ENCODE measurements around the gene PIK3R4.

The PIK3R4 gene

DNA sequence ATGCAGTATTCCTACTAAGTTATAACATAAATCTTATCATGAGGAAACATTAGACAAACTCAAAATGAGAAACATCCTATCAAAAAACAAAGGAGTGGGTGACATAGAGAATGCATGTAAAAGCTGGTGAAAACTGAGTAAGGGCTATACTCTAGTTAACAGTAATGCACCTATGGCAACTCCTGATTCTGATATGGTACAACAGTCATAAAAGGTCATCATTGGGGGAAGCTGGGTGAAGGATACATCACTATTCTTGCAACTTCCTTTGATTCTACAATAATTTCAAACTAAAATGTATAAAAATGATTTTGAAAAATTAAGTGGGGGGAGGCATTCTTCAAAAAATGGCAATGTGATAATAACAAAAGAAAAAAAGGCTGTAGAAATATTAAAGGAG lies 6.8 kb downstream of the PIK3R4 start:
- no peak for DNase-seq

DNA sequence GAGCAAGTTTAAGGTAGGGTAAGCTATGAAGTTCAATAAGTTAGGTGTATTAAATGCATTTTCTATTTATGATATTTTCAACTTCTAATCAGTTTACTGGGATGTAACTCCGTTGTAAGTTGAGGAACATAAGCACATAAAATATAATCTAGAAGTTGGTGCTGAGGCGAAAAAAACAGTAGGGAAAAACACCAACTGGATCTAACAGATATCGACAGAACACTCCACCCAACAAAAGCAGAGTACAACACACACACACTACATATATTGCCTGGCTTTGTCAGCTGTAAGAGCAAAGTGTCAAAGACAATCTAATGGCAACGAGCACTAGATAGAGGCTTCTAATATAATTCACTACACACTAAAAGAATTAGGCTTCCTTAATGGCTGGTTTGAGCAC lies 8.4 kb downstream of the PIK3R4 start:
- DNase-seq = no peak

DNA sequence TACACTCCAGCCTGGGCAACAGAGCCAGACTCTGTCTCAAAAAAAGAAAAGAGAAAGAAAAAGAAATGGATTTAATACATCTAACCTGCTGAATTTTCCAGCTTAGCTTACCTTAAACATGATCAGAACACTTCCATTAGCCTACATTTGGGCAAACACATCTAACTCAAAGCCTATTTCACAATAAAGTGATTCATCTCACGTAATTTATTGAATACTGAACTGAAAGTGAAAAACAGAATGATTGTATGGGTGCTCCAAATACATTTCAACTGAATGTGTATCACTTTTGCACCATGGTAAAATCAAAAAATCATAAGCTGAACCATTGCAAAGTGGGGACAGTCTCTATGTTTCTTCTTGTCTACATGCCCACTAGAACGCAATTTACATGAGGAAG lies 9.0 kb downstream of the PIK3R4 start:
- no peak for DNase-seq

DNA sequence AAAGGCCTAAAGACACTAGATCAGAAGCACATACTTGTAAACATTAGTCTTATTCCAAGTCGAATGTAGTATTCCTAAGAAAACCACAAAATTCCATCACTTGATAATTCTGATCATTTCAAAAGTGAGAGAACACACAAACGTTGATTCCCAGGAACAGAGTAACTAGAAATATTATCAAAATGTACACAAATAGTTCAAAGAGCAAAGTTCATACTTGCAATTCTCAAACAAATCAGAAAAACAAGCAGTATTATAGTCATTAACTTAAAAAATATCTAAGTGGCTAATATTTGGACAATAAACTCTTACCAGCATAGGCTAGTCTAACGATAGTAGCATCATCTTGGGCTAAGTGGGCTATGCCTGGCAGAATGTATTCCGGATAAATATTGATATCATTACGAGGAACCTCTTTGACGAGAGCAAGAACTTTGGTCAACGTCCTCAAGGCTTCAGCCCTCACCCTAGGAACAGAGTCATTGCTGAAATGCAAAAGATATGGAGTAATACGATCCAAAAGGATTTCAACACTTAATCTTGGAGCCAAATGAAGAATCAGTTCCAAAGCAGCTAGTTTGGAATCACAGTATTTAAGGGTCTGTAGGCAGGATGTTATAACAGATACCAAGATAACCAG lies 13.3 kb downstream of the PIK3R4 start:
- no peak for DNase-seq

DNA sequence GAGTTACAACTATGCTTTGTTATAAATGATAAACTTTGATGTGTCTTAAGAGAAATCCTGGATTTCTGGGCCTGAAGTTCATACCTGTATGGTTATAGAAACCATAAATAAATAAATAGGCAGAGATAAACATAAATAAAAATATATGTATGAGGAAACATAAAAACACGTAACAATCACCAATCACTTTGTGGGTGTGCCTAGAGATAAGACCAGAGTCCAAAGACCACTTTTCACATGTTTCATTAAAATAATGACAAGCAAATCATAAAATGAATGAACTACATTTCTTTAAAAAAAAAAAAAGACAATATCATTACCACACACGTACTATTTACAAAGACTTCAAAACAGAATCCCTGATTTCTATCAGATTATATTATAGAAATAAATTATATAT lies 14.1 kb downstream of the PIK3R4 start:
- no peak for DNase-seq

DNA sequence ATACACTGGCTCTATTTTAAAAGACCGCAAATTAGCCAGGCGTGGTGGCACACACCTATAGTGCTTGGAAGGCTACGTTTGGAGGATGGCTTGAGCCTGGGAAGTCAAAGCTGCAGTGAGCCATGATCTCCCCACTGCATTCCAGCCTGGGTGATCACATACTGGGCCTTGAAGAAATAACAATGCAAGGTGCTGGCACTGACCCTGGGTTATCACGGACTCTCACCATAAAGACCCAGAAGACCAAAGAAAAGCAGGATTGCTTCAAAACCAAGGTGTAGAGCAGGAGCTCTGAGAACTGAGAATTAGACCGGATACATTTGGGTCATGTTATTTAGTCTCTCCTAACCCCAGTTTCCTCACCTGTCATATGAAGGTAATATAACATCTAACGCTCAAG lies 14.8 kb downstream of the PIK3R4 start:
- DNase-seq = no peak

DNA sequence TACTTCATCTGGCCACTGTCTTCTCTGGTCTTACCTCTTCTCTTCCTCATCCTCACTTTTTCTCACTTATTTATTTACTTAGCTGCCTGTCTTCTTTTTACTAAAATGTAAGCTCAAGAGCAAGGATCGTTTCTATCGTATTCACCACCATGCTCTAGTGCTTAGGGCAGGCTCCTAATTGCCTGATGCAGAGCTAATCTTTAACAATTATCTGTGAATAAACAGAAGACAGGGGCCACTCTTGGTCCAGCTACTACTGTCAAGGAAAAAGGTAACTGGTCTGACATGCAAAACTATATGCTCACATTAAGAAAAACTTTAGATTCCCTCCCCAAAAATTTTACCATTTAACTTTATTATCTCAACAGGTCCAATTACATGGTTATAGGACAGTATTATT lies 17.5 kb downstream of the PIK3R4 start:
- DNase-seq = no peak

DNA sequence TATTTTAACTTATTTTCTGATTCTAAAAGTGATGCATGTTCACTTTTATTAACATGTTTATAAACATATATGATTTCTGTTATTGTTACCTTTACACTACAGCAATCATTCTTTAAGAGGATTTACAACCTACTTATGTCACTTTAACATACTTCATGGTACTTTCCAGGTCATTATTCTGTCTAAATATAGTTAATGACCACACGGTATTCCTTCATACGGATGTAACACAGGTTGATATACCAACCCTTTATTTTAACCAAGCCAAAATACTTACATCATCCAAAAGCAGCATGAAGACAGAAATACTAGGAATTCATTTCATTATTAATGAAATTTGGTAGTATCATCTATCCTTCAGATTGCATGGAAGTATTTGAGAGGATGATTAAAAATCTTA lies 18.6 kb downstream of the PIK3R4 start:
- DNase-seq = no peak

DNA sequence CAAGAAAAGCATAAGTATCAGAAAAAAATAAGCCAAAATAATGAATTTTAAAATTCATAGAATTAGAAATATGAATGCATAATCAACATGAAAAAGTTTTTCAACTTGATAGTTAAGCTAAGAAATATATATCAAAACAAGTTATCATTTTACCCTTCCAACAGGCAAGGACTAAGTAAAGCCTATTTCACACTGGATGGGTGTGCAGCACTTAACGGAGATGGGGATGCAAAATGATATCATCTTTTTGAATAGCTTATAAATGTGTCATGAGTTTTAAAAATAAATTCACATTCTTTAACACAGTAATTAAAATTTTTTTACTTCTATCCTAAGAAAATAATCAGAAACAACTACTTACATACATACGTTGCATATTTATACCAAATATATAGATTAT lies 20.9 kb downstream of the PIK3R4 start:
- no peak for DNase-seq

DNA sequence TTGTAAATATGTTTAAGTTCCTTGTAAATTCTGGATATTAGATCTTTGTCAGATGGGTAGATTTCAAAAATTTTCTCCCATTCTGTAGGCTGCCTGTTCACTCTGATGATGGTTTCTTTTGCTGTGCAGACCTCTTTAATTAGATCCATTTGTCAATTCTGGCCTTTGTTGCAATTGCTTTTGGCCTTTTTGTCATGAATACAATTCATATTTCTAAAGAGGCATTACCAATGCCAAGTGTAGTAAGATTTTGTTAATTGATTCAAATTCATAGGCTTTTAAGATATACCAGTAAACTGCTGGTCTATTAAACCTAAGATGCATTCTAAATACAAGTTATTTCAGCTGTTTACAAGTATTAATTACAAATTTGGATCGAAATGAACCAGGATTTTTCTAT lies 31.0 kb downstream of the PIK3R4 start:
- DNase-seq = no peak

DNA sequence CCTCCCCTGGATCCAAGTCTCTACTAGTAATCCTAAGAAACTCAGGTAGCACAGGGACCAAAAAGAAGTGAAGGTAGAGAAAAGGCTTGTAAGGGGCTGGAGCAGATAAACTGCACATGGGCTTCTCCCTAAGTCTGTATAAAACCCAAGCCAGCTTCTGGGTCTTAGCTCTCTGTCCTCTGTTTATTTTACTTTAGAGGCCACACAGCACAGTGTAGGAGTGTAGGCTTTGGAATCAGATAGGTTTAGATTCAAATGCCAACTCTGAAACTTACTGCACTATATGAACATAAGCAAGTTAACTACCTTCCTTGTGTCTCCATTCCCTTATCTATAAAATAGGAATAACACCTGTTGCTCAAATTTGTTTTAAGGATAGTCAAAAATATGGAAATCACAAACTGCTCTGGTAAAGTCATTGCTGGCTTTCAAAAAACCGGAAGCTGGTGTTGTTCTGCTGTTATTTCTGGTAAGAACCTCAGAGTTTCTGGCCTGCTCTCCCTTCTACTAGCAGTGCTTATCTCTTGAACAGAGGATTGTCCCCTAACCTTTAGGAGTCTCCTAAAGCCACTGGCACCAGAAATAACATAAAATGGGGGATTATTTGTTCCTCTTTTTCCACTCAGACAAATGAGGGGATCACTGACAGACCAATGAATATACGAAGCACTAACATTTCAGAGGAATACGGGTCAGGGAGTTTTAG lies 33.8 kb downstream of the PIK3R4 start:
- no peak for DNase-seq

DNA sequence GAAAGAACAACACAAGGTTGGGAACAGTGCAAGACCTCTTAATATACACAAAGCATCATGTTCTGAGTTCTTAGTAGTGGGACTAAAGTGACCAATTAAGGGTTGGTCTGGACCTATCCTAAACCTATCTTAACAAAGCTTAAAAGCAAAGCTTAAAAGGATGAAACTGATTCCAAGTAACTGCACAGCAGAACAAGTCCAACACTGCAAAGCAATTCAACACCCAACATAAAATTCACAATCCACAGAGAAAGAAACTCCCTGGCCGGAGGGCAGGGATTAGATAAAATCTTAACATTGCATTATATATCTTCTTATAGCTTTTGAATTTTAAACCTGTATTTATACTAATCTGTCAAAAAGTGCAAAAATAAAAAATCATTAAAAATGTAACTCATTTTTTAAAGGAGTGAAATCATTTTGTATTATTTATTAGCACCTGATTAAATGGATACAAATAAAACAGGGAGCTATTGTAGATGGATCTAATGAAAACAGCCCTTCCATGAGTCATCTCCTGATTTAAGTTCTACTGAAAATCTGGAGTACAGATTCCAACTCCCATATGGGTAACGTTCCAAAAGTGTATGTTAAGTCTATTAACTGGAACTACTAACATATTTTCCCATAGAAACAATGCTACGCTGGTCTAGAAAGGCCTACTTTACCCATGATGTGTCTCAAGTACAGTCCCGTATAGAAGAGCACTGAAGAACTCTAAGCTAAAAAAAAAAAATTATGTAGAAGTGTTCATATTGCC lies 34.9 kb downstream of the PIK3R4 start:
- DNase-seq = no peak

DNA sequence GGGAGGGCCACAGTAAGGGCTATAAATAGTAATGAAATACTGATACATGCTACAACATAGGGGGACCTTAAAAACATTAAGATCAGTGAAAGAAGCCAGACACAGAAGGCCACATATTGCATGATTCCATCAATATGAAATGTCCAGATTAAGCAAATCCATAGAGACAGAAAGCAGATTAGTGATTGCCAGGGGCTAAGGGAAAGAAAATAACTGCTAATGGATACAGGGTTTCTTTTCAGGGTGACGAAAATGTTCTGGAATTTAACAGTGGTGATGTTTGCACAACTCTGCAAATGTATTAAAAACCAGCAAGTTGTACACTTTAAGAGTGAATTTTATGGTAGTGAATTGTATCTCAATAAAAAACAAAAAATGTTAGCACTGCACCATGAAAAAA lies 37.0 kb downstream of the PIK3R4 start:
- DNase-seq = no peak

DNA sequence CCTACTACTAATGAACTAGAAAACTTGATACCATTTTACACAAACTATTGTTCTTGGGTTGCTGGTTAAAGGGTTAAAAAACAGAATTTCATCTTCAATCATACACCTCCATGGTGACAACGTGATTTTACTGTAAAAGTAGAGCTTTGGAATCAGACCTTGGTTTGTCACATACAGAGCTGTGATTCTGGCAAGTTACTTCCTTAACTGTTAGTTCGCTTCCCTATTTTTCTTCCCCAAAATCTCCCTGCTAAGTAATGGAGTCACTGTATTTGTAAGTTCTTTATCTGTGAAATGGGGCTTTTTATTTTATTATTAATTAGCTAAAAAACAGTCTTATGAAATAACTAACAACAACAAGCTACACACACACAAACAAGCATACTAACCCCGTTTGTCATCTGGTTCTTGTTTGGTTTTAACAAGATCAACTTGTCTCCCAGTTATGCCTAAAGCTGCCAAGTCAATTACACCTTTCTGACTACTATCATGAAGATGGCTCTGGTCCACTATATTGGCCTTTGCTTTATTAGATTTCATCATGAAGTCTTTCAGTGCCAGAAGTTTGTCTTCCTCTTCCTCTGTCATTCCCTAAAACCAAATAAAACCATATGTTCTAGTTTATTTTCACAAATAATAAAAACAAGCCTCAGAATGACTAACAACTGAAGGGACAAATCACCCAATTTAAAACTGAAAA lies 38.6 kb downstream of the PIK3R4 start:
- DNase-seq = no peak

DNA sequence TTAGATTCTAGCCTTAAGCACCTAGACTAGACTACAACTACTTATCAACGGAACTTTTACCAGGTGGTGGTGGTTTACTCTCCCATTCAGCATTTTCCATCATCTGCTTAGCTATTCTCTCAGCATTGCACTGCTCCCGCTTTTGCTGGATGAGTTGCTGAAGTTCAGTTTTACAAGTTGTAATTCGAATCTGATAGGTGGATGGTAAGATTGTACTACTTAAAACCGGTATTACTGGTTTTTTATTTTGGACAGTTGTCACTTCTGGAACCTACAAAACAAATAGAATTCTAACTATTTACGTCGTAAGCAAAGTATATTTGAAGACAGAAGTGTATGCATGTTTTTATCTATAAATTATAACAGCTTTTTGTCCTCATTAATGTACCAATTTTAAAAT lies 41.1 kb downstream of the PIK3R4 start:
- DNase-seq = no peak

DNA sequence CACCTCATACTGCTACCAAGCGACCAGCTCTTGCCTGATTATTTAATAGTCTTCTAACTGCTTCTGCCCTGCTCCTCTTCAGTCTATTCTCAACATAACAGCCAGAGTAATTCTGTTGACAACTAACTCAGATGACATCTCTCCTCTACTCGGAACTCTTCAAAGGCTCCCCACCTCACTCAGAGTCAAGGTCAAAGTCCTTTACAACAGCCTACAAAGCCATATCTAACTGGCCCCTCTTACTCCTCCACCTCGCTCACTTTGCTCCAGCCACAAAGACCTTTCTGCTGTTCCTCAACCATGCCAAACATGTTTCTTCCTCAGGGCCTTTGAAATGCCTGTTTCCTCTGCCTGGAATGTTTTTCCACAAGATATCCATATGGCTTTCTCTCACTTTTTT lies 43.6 kb downstream of the PIK3R4 start:
- no peak for DNase-seq

DNA sequence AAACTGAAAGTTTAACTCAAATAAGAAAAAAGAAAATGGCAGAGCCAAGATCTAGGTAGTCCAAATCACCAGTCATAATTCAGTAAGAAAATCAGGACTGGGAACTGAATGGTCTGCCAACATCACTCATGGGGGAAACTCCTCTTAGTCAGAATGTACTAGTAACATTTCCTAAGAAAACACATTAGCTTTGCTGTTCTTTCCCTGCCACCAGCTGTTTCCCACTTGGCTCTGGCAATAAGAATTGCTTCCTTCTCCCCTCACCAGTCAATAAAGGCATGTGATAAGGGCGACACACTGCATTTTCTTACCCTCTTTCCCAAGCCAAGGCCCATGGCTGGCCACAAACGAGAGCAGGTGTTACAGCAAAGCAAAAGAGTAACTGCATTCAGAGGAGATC lies 46.1 kb downstream of the PIK3R4 start:
- no peak for DNase-seq

DNA sequence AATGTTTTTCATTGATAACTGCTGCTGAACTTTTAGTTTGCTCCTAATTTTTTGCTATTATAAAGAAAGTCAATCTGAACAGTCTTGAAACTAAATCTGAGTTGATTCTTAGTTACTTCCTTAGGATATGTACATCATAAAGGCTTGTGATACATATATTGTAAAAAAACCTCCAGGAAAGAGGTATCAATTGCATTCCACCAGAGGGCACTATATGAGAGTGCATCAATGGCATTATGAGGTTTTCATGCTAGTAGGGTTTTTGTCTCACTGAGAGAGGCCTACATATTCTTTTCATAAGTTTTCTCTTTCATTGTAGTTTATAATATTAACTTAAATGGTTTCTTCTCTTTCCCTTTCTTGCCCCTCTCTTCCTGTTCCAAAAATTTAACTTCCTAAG lies 46.9 kb downstream of the PIK3R4 start:
- no peak for DNase-seq

DNA sequence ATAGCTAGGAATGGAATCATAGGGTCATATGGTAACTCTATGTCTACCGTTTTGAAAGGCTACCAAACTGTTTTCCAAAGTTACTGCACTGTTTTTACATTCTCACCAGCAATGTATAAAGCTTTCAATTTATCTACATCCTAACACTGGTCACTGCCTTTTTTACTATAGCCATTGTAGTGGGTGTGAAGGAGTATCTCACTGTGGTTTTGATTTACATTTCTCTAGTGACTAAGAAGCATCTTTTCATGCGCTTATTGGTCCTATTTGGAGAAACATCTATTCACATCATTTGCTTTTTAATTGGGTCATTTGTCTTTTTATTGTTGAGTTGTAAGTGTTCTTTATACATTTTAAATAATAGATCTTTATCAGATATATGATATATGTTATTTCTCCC lies 53.3 kb downstream of the PIK3R4 start:
- DNase-seq = no peak

DNA sequence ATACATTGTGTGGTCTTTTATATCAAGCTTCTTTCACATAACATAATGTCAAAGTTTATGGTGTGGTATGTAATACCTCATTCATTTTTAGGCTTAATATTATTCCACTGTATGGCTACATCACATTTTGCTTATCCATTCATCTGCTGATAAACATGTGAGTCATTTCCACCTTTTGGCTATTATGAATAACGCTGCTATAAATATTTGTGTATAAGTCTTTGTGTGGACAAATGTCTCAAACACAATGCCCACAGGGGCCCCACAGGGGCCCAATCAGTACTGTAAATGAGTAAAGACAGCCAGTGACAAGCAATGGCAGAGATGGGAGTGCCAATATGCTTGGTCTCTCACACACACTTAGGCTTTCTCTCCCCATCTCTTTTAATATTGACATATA lies 54.2 kb downstream of the PIK3R4 start:
- DNase-seq = no peak

DNA sequence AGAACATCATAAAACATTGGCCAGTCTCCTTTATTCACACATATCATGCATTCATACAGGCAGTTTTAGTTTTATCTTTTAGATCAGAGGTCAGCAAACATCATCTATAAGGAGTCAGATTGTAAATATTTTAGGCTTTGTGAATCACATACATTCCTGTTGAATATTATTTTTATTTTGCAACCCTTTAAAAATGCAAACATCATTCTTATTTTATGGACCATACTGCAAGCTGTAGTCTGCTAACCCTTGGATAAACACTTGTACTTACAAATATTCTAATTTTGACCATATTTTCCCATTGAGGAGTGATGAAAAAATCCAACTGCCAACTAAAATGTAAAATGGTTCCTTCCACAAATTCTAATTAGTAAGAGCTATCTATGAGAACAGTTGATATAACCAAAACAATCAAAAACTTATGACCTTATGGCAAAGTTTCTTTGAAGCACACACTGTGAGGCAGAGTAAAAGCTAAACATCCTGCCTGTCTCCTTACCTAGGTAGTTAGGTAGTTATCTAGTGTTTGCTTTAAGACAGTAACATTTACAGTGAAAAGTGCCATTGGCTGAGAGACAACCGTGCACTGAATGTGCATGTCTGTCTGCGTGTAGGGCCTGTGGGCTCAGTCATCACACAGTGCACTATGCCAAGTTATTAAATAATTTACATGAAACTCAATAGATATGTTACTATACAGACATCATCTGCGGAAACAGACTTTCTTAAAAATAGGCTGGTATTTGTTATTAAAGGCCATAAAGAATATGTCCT lies 57.7 kb downstream of the PIK3R4 start:
- no peak for DNase-seq

DNA sequence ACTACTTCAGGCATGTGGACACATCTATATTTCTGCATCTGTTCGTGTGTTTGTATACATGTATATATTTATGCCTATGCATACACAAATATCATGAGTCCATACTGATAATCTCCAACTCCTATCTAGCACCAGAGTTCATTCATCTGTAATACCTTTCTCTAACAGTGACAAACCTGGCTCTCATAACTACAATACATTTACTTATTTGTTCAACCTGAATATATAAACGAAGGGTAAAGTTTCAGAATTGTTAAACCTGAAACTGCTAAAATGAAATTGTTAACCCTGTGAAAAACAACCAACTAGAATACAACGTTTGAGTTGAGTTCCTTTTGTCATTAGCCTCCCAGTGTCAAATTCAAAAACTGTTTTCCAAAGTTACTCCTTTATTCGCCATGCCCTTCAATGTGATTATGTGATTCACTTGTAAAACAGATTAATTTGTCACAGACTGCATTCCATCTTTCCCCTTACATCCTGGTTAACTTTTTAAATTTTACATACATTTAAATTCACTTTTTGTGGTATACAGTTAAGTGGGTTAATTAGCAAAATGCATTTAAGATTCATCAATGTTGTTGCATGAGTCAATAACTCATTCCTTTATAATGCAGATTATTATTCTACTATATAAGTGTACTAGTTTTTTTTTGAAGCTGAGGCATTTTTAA lies 58.5 kb downstream of the PIK3R4 start:
- DNase-seq = no peak

Data from activated CD4-positive, alpha-beta T cell treated with anti-CD3 and anti-CD28 coated beads for 4 hours (primary cell).